ENCODE measurements around the gene PCGF1. TPM values are rescaled to one million over a fixed set of nuclear protein-coding genes. Genes with fewer than 3 reads are reported as not detected.

The PCGF1 gene
- total and polyA plus RNA-seq, 2 of the 13 experiments (the other 11 are each of a cell fraction or from before 2014, with no cell fraction given): 20.4 to 22.6 TPM

DNA sequence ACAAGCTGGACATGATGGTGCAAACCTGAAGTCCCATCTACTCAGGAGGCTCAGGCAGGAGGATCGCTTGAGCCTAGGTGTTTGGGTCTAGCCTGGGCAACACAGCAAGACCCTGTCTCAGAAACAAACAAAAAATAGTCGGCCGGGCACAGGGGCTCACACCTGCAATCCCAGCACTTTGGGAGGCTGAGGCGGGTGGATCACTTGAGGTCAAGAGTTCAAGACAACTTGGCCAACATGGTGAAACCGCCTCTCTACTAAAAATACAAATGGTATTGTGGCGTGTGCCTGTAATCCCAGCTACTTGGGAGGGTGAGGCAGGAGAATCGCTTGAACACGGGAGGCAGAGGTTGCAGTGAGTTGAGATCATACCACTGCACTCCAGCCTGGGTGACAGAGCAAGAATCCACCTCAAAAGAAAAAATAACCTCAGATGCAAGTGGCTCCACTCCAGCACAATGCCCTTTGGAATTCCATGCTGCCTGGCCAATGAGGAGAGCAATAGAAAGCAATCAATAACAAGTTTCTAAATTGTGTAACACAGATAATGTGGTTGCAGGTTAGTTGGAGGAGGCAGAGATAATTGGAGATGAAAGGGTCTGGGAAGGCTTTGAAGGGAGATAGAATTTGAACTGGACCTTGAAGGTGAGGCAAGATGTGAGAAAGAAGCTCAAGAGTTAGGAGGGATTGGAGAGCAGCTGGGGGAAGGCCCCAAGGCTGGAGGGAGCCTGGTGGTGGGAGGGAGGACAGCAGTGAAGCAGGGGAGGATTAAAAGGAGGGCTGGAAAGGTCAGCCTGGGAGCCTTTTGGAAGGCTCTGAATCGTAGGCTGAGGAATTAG is 18.6 kb downstream of the PCGF1 start (continued):
- TF ChIP-seq, protein P1, sequence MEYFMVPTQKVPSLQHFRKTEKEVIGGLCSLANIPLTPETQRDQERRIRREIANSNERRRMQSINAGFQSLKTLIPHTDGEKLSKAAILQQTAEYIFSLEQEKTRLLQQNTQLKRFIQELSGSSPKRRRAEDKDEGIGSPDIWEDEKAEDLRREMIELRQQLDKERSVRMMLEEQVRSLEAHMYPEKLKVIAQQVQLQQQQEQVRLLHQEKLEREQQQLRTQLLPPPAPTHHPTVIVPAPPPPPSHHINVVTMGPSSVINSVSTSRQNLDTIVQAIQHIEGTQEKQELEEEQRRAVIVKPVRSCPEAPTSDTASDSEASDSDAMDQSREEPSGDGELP (IDR thresholded peaks at IDR 0.05; ENCODE audit: borderline replicate concordance, low read depth): no peak; the same call in 1 of the 2 replicates
- TF ChIP-seq YEATS4 (CRISPR knock-in tag; IDR thresholded peaks at IDR 0.05; ENCODE audit: borderline replicate concordance): 0 out of 2 replicates have a peak, but pooled peaks have one; percentile 32
- TF ChIP-seq ZNF557 (CRISPR knock-in tag; IDR thresholded peaks at IDR 0.05): no peak
- TF ChIP-seq ZNF20 (CRISPR knock-in tag; IDR thresholded peaks at IDR 0.05): no peak
- TF ChIP-seq KMT2B (CRISPR knock-in tag; IDR thresholded peaks at IDR 0.05): peak; percentile 50; the same call in 1 of the 2 replicates
- TF ChIP-seq ZBTB43 (CRISPR knock-in tag; conservative IDR thresholded peaks at IDR 0.05): no peak
- TF ChIP-seq ZNF710 (CRISPR knock-in tag; IDR thresholded peaks at IDR 0.05; ENCODE audit: borderline replicate concordance): peak; percentile 76; the same call in 1 of the 2 replicates
- no peak for TF ChIP-seq NONO (IDR thresholded peaks at IDR 0.05)
- TF ChIP-seq NONO (CRISPR knock-in tag; conservative IDR thresholded peaks at IDR 0.05): peak; percentile 97
- TF ChIP-seq ZSCAN22 (CRISPR knock-in tag; IDR thresholded peaks at IDR 0.05): no peak
- peak; percentile 51 for TF ChIP-seq ZNF883 (CRISPR knock-in tag; IDR thresholded peaks at IDR 0.05; ENCODE audit: not compliant biosample characterization)
- no peak for TF ChIP-seq ZNF644 (CRISPR knock-in tag; IDR thresholded peaks at IDR 0.05; ENCODE audit: low read depth)
- TF ChIP-seq SIX1 (CRISPR knock-in tag; IDR thresholded peaks at IDR 0.05; ENCODE audit: borderline replicate concordance): peak; percentile 57; the same call in 1 of the 2 replicates
- no peak for TF ChIP-seq ZNF503 (CRISPR knock-in tag; IDR thresholded peaks at IDR 0.05)
- TF ChIP-seq MAFG (CRISPR knock-in tag; IDR thresholded peaks at IDR 0.05): no peak
- TF ChIP-seq MTF2 (CRISPR knock-in tag; IDR thresholded peaks at IDR 0.05; ENCODE audit: borderline replicate concordance): no peak
- TF ChIP-seq SP4 (CRISPR knock-in tag; IDR thresholded peaks at IDR 0.05): no peak
- 0 out of 2 replicates have a peak, but pooled peaks have one; percentile 5 for TF ChIP-seq RBFOX2 (IDR thresholded peaks at IDR 0.05; ENCODE audit: low read depth, low read length)
- TF ChIP-seq GPN1 (CRISPR knock-in tag; IDR thresholded peaks at IDR 0.05; ENCODE audit: borderline replicate concordance): no peak
- TF ChIP-seq PPARG (CRISPR knock-in tag; conservative IDR thresholded peaks at IDR 0.05): peak; percentile 70; the same call in 1 of the 2 replicates
- peak; percentile 82 for TF ChIP-seq THAP11 (CRISPR knock-in tag; IDR thresholded peaks at IDR 0.05)
- no peak for TF ChIP-seq ZNF33A (CRISPR knock-in tag; IDR thresholded peaks at IDR 0.05; ENCODE audit: borderline replicate concordance)
- no peak for TF ChIP-seq STAT5B (CRISPR knock-in tag; IDR thresholded peaks at IDR 0.05)
- no peak for TF ChIP-seq SRSF4 (IDR thresholded peaks at IDR 0.05; ENCODE audit: low read depth, low read length, poor library complexity, severe bottlenecking)
- TF ChIP-seq ZBTB7A (CRISPR knock-in tag; IDR thresholded peaks at IDR 0.05): no peak
